Thymus (tissue), 14 donors: ENCODE results near the gene ZNF540. TPM values are rescaled to one million over a fixed set of nuclear protein-coding genes. Genes with fewer than 3 reads are reported as not detected.

Experiments
- DNase-seq, 9 donors: peaks; one replicate each; pipeline ENCODE4 v3.0.0-alpha.2; 2013; ENCODE audit warnings: low spot score in 9 of 9, low read depth in 6 of 9, missing footprints in 1 of 9
- H3K27ac ChIP-seq, 2 donors: one replicate each; pipeline ENCODE4 v1.5.1; 2013; ENCODE audit warnings: control low read depth in 1 of 2, low read depth in 1 of 2, low read length in 1 of 2, mild to moderate bottlenecking in 1 of 2, moderate library complexity in 1 of 2
- H3K27me3 ChIP-seq, 2 donors: one replicate each; pipeline ENCODE4 v1.5.1; 2013; ENCODE audit warnings: low read length in 1 of 2; ENCODE audit not compliant: control insufficient read depth in 2 of 2, insufficient read depth in 1 of 2
- H3K36me3 ChIP-seq, 2 donors: one replicate each; pipeline ENCODE4 v1.5.1; 2013; ENCODE audit warnings: low read length in 1 of 2, mild to moderate bottlenecking in 1 of 2, moderate library complexity in 1 of 2; ENCODE audit not compliant: control insufficient read depth in 2 of 2, insufficient read depth in 2 of 2
- H3K4me1 ChIP-seq, 2 donors: one replicate each; pipeline ENCODE4 v1.5.1; 2013; ENCODE audit warnings: low read length in 2 of 2; ENCODE audit not compliant: control insufficient read depth in 2 of 2, insufficient read depth in 2 of 2
- H3K4me3 ChIP-seq, 2 donors: one replicate each; pipeline ENCODE4 v1.5.1; 2013; ENCODE audit warnings: low read length in 2 of 2, control low read depth in 1 of 2, mild to moderate bottlenecking in 1 of 2
- H3K9me3 ChIP-seq, 2 donors: one replicate each; pipeline ENCODE4 v1.5.1; 2013; ENCODE audit warnings: low read length in 1 of 2, mild to moderate bottlenecking in 1 of 2; ENCODE audit not compliant: control insufficient read depth in 2 of 2, insufficient read depth in 1 of 2
- WGBS: extraction: QIAGEN DNeasy Blood & Tissue Kit; methylation state at CpG from one replicate; pipeline ENCODE4 v1.1.7; 2013; 5-methylcytosine and 5-hydroxymethylcytosine counted together
- long read RNA-seq, 10 donors: transcript quantifications; one replicate each; lab custom pipeline, GENCODE V29; 2026
- polyA plus RNA-seq: library from polyadenylated mRNA; stranded (reverse); fragments of 200-250 nt; gene quantifications from one replicate; pipeline ENCODE4 v1.2.3, GENCODE V29; 2013
- total RNA-seq: library from RNA; stranded (reverse); fragments of 120-200 nt; gene quantifications from one replicate; pipeline ENCODE4 v1.2.4, GENCODE V29; 2013
- donor health status: healthy.

Gene ZNF540
- total RNA-seq (2.5 TPM), polyA plus RNA-seq (7.5 TPM)
- long read RNA-seq, donor 1, result 0 reads
- long read RNA-seq, donor 2, partial matches to known transcripts, result 0 of 1 reads
- long read RNA-seq, donor 2, other reads (novel, unspliced or antisense), result 0 of 1 reads
- long read RNA-seq, donor 3, partial matches to known transcripts, result 0 of 1 reads
- long read RNA-seq, donor 3, other reads (novel, unspliced or antisense), result 0 of 1 reads
- long read RNA-seq, donor 4, partial matches to known transcripts, result 0 of 1 reads
- long read RNA-seq, donor 4, other reads (novel, unspliced or antisense), result 0 of 1 reads
- long read RNA-seq, donor 5, result 0 reads
- long read RNA-seq, donor 6, partial matches to known transcripts, result 0 of 3 reads
- long read RNA-seq, donor 6, other reads (novel, unspliced or antisense), result 0 of 3 reads
- long read RNA-seq, donor 7, partial matches to known transcripts, result 0 of 2 reads
- long read RNA-seq, donor 7, other reads (novel, unspliced or antisense), result 0 of 2 reads
- long read RNA-seq, donor 8, result 0 reads
- long read RNA-seq, donor 9, partial matches to known transcripts, result 0 of 1 reads
- long read RNA-seq, donor 9, other reads (novel, unspliced or antisense), result 0 of 1 reads
- long read RNA-seq, donor 10, partial matches to known transcripts, result 0 of 2 reads
- long read RNA-seq, donor 10, other reads (novel, unspliced or antisense), result 0 of 2 reads

GRCh38 chr19:37594304-37594981 lies at the start of gene ZNF540, which contains the start of gene ZNF571:
Gene ZNF540, plus strand, starts transcription at chr19:37594876. Its CDS starts 3,572 bp downstream, at chr19:37598448.
Gene ZNF571, minus strand, starts transcription at chr19:37594792. Its CDS starts 8,116 bp downstream, at chr19:37586676.
- DNase-seq, result peak; percentile 82 to 95 (median 88)
- Histone ChIP-seq H3K4me1 (peaks cover 0 to 2% of the 10 kb centered on the region in 2 donors), H3K9me3 (no peaks in the 10 kb centered on the region), H3K27ac (peak within 1 kb of the TSS; percentile 88 to 97), H3K27me3 (no peaks in the 10 kb centered on the region), H3K36me3 (peaks cover 0 to 4% of the 10 kb centered on the region in 2 donors), H3K4me3 (peak within 1 kb of the TSS; percentile 75 to 87)
- WGBS, result under 1% methylated on average over 53 of the region's 53 CpGs

- Histone ChIP-seq H3K4me3 (peak overlapping the region; percentile 48 to 53), H3K36me3 (no peaks in the 10 kb centered on the region), H3K9me3 (peaks cover 19 to 48% of the 10 kb centered on the region in 2 donors), H3K27me3 (no peaks in the 10 kb centered on the region), H3K4me1 (no peaks in the 10 kb centered on the region), H3K27ac (peak overlapping the region; percentile 50 to 79)
- 8% methylated on average over 65 of the region's 65 CpGs for WGBS
- DNase-seq, result peak; percentile 44 to 83 (median 54)
These were observed 43.3 kb upstream of the ZNF540 start for GRCh38 chr19:37551129-37551993.

DNA sequence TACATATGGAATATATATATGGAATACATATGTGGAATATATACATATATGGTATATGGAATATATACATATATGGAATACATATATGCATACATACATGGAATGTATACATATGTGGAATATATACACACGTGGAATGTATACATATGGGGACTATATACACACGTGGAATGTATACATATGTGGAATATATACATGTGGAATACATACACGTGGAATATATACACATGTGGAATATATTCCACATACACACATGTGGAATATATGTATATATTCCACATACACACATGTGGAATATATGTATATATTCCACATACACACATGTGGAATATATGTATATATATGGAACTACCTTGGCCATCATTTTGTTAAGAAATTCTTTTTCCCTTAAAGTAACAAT lies 31.2 kb upstream of the ZNF540 start:
- H3K4me3 ChIP-seq, result no peak overlapping the region
- H3K9me3 ChIP-seq, result peaks cover 3 to 12% of the 10 kb centered on the region in 2 donors
- H3K27ac ChIP-seq, result no peak overlapping the region
- H3K27me3 ChIP-seq, result no peaks in the 10 kb centered on the region
- H3K36me3 ChIP-seq, result no peaks in the 10 kb centered on the region
- 98% methylated on average over 3 of the region's 3 CpGs for WGBS
- no peaks in the 10 kb centered on the region for H3K4me1 ChIP-seq
- DNase-seq, result no peak

DNA sequence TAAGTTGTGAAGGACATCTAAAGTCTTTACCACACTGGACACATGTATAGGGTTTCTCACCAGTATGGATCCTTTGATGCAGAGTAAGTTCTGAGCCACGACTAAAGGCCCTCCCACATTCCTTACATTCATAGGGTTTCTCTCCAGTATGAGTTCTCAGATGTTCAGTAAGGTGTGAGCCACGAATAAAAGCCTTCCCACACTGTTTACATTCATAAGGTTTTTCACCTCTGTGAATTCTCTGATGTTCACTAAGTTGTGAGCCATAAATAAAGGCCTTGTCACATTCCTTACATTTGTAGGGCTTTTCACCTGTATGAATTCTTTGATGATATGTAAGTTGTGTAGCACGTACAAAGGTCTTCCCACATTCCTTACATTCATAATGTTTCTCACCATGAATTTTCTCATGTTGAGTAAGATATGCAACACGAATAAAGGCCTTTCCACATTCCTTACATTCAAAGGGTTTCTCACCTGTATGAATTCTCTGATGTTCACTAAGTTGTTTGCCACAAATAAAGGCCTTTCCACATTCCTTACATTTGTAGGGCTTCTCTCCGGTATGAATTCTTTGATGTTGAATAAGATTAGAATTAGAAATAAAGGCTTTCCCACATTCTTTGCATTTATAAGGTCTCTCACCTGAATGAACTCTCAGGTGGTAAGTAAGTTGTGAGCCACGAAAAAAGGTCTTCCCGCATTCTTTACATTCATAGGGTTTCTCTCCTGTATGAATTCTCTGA lies 29.9 kb upstream of the ZNF540 start:
- Histone ChIP-seq H3K9me3 (peaks cover 3 to 17% of the 10 kb centered on the region in 2 donors), H3K27ac (no peak overlapping the region), H3K4me3 (no peak overlapping the region), H3K36me3 (no peaks in the 10 kb centered on the region), H3K4me1 (no peaks in the 10 kb centered on the region), H3K27me3 (no peaks in the 10 kb centered on the region)
- peak in 1 of 9 donors; percentile 3 for DNase-seq
- 97% methylated on average over 7 of the region's 7 CpGs for WGBS

DNA sequence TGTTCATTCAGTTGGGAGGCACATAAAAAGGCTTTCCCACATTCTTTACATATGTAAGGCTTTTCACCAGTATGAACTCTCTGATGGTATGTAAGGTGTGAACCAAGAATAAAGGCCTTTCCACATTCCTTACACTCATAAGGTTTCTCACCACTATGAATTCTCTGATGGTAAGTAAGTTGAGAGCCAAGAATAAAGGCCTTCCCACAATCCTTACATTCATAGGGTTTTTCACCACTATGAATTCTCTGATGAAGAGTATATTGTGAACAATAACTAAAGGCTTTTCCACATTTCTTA lies 29.4 kb upstream of the ZNF540 start:
- no peak overlapping the region for H3K4me3 ChIP-seq
- no peaks in the 10 kb centered on the region for H3K36me3 ChIP-seq
- peak in 1 of 9 donors; percentile 6 for DNase-seq
- H3K27me3 ChIP-seq, result no peaks in the 10 kb centered on the region
- no peaks in the 10 kb centered on the region for H3K4me1 ChIP-seq
- no peak overlapping the region for H3K27ac ChIP-seq
- peaks cover 3 to 17% of the 10 kb centered on the region in 2 donors for H3K9me3 ChIP-seq

DNA sequence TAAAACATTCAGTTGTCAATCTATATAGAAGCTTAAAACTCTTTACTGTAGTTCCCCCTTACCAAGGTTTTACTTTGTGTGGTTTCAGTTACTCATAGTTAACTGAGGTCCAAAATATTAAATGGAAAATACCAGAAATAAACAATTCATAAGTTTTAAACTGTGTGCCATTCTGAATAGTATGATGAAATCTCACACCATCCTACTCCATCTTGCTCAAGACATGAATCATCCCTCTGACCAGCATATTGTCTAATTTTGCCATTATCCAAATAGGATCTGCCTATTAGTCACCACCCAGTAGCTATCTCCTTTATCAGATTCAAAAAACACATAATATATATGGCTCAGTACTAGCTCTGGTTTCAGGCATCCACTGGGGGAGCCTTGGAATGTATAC lies 22.5 kb upstream of the ZNF540 start:
- Histone ChIP-seq H3K4me1 (no peaks in the 10 kb centered on the region), H3K27me3 (no peaks in the 10 kb centered on the region), H3K36me3 (peaks cover 0 to 3% of the 10 kb centered on the region in 2 donors), H3K9me3 (peaks cover 5 to 6% of the 10 kb centered on the region in 2 donors), H3K4me3 (no peak overlapping the region), H3K27ac (no peak overlapping the region)
- no peak for DNase-seq

- Histone ChIP-seq H3K9me3 (peaks cover 8 to 18% of the 10 kb centered on the region in 2 donors), H3K4me3 (no peak overlapping the region), H3K27me3 (no peaks in the 10 kb centered on the region), H3K27ac (no peak overlapping the region), H3K36me3 (peaks cover 0 to 45% of the 10 kb centered on the region in 2 donors), H3K4me1 (no peaks in the 10 kb centered on the region)
- WGBS, result 92% methylated on average over 2 of the region's 2 CpGs
- no peak for DNase-seq
These were observed 11.3 kb upstream of the ZNF540 start for GRCh38 chr19:37583340-37583739.

DNA sequence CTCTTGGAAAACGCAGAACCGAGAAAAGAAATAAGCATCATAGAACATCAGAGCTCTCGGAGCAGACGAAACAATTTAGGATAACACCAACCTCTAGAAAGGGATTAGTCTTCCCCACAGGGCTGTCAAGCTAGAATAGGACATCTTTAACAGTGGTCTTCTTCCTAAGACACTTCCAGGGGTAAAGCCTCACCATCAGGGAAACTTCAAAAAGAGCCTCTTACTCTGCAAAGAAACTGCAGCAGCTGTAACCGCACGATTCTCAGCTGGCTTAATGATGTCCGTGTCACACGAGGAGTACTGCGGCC lies 726 bp upstream of the ZNF540 start:
- Histone ChIP-seq H3K36me3 (peaks cover 0 to 4% of the 10 kb centered on the region in 2 donors), H3K9me3 (no peaks in the 10 kb centered on the region), H3K4me1 (peaks cover 0 to 2% of the 10 kb centered on the region in 2 donors), H3K27me3 (no peaks in the 10 kb centered on the region), H3K27ac (peak overlapping the region; percentile 88 to 97), H3K4me3 (peak overlapping the region; percentile 75 to 87)
- 2% methylated on average over 9 of the region's 9 CpGs for WGBS
- DNase-seq, result peak in 3 of 9 donors; percentile 26 to 43 (median 34)
